Measurements from ENCODE around the gene PCK2.

The PCK2 gene

DNA sequence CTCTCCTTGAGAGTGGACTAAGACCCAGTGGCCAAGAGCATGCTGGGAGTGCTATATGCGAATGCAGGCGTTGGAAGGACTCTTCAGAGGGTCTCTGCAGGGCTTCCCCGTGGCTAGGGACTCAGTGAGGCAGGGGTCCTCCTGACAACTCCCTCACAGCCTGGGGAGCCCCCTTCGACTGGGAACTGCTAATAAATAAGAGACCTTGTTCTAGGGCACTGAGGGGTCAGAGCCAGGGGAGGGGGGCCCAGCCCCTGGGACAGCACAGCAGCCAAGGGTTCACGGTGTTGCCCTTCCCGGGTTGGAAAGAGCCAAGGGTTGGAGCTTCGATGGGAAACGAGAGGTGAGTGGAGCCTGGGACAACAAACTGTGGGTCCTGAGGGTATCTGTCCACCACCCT is 28.7 kb upstream of the PCK2 start:
- Histone ChIP-seq H3K36me3 (no peaks in the 10 kb centered on the region), H3K4me1 (peaks cover 0 to 23% (median 8%) of the 10 kb centered on the region in 10 experiments; a peak in 11 of 20 replicates), H3K9me3 (replicated peaks in 1 of 11) (no peaks in the 10 kb centered on the region), H3K27me3 (no peaks in the 10 kb centered on the region), H3K27ac (no peak overlapping the region), H4K20me1 (no peaks in the 10 kb centered on the region; a peak in 1 of 22 replicates), H3K9ac (no peak overlapping the region), H3K4me2 (no peak overlapping the region), H3K4me3 (no peak overlapping the region)
- no peak for TF ChIP-seq Cebpa-rat (IDR thresholded peaks at IDR 0.05)

DNA sequence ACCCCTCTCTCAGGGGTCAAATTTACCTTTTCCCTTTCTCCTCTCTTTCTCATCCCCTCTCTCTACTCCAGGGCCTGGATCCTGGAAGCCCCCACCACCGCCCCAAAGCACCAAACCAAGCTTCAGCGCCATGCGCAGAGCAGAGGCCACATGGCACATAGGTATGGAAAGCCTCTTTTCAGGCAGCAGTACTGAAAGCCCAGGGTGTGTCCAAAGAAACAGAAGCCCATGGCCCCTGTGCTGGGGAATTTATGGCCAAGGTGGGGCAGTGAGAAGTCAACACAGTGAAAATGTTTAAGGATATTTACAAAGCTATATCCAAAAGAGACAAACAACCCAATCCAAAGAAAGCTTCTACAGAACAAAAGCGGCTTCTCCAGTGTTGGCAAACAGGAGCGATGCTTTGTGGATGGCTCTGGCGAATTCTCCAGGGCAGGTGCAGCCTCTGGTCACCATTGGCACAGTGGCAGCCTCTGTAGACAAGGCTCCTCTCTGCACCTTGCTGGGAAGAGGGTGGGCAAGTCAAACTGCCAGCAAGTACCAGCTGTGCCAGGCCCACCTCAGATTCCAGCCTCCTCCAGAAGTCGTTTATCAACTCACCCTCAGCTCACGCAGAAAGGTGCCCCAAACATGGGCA is 27.5 kb upstream of the PCK2 start:
- Histone ChIP-seq H3K9me3 (replicated peaks in 1 of 11) (no peaks in the 10 kb centered on the region), H3K9ac (no peak overlapping the region), H3K27ac (no peak overlapping the region), H4K20me1 (no peaks in the 10 kb centered on the region; a peak in 1 of 22 replicates), H3K4me2 (no peak overlapping the region), H3K4me1 (peaks cover 0 to 23% (median 10%) of the 10 kb centered on the region in 10 experiments; a peak in 11 of 20 replicates), H3K36me3 (no peaks in the 10 kb centered on the region), H3K27me3 (no peaks in the 10 kb centered on the region), H3K4me3 (no peak overlapping the region)
- TF ChIP-seq Cebpa-rat (IDR thresholded peaks at IDR 0.05) = no peak

DNA sequence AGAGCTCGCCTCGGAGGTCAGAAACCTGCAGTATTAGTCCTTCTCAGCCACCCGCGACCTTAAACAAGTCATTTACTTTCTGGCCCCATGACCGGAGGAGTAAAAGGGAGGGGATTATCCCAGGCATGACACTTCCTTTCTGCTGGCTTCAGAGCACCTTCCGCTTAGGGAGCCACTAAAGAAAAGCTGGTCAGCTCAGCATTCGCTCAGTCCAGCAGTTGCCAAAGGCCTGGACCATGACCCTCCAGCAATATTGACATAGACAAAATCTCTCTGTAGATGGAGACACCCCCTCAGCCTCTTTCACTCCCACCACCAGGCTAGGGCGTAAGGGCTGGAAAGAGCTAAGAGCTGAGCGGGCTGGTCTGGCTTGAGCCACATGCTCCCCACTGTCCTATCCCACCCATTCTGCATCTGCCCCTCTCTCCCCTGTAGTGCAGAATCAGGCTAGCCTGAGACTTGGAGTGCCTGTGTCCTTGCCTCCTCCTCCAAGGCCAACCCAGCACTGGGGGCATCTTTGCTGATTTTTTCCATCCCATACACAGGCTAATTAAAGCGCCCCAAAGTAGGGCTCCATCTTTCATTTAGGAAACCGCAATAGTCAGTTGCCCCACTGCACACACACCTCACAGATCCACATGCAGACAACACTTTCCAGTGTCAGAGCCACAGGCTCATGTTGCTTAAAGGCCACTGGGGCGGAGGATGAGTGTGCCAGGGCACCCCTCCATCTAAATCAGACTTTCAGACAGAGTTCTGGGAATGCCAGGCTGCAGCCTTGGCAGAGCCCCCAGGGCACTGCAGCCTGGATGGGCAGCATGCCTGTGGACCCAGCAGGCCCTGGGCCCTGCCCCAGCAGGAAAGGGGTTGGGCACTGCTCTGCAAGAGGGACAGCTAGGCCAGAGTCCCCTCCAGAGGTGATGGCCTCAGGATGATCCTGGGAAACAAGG is 26.7 kb upstream of the PCK2 start:
- peaks cover 0 to 26% (median 11%) of the 10 kb centered on the region in 10 experiments; a peak in 12 of 20 replicates for H3K4me1 ChIP-seq
- H3K9me3 ChIP-seq (replicated peaks in 1 of 11) = no peaks in the 10 kb centered on the region
- no peak for TF ChIP-seq Cebpa-rat (IDR thresholded peaks at IDR 0.05)
- H3K27me3 ChIP-seq = no peaks in the 10 kb centered on the region
- no peak overlapping the region for H3K27ac ChIP-seq
- no peak overlapping the region for H3K4me3 ChIP-seq
- no peaks in the 10 kb centered on the region for H3K36me3 ChIP-seq
- peak overlapping the region in 1 of 11 experiments; percentile 16; a peak in 1 of 22 replicates for H3K4me2 ChIP-seq
- H3K9ac ChIP-seq = no peak overlapping the region
- H4K20me1 ChIP-seq = no peaks in the 10 kb centered on the region; a peak in 1 of 22 replicates

DNA sequence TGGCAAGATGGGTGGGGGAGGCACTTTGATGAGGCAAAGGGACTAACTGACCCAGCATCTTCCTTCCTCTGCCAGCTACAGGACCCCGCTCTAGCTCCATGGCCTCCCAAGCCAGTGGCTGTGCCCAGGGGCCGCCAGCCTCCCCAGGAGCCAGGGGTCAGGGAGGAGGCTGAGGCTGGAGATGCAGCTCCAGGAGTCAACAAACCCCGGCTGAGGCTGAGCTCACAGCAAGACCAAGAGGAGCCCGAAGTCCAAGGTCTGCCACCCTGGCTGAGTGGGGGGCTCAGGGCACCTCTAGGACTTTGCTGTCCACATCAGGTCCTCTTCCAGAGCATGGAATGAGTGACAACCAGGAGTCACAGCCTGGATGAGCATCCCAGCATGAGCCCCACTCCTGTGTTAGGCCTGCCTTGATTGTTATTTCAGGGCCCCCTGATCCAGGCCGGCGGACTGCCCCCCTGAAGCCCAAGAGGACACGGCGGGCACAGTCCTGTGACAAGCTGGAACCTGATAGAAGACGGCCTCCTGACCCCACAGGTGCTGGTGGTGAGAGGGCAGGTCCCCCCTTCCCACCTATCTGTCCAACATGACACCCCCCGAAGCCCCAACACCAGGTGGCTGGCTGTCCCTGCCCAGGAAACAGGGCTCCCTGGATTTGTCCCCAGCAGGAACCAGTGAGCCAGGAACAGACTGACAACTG is 25.2 kb upstream of the PCK2 start:
- TF ChIP-seq Cebpa-rat (IDR thresholded peaks at IDR 0.05) = no peak
- Histone ChIP-seq H3K9ac (no peak overlapping the region), H3K36me3 (no peaks in the 10 kb centered on the region), H3K4me2 (peak overlapping the region in 5 of 11 experiments; percentile 4 to 30 (median 12); a peak in 3 of 22 replicates), H4K20me1 (no peaks in the 10 kb centered on the region; a peak in 1 of 22 replicates), H3K4me1 (peaks cover 0 to 32% (median 17%) of the 10 kb centered on the region in 10 experiments; a peak in 12 of 20 replicates), H3K9me3 (replicated peaks in 1 of 11) (no peaks in the 10 kb centered on the region), H3K4me3 (no peak overlapping the region), H3K27me3 (no peaks in the 10 kb centered on the region), H3K27ac (no peak overlapping the region)

DNA sequence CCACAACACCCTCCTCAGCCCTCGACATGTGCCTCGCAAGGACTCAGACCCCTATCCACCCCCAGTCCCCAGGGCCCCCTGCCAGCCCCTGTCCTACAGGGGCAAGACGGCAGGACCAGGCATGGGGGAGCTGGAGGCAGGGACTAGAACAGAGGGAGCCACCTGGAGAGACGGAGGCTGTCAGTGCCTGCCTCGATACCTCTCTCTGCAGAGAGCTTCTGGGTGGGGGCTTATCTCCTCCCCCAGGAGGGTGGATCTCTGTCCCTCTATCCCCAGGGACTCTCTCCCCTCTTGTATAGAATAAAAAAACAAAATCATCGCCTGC is 24.7 kb upstream of the PCK2 start:
- Histone ChIP-seq H3K4me2 (no peak overlapping the region), H3K27me3 (no peaks in the 10 kb centered on the region), H3K9ac (no peak overlapping the region), H4K20me1 (no peaks in the 10 kb centered on the region; a peak in 1 of 22 replicates), H3K4me3 (no peak overlapping the region), H3K4me1 (peaks cover 0 to 32% (median 16%) of the 10 kb centered on the region in 10 experiments; a peak in 12 of 20 replicates), H3K9me3 (replicated peaks in 1 of 11) (no peaks in the 10 kb centered on the region), H3K36me3 (no peaks in the 10 kb centered on the region), H3K27ac (no peak overlapping the region)
- TF ChIP-seq Cebpa-rat (IDR thresholded peaks at IDR 0.05) = no peak

DNA sequence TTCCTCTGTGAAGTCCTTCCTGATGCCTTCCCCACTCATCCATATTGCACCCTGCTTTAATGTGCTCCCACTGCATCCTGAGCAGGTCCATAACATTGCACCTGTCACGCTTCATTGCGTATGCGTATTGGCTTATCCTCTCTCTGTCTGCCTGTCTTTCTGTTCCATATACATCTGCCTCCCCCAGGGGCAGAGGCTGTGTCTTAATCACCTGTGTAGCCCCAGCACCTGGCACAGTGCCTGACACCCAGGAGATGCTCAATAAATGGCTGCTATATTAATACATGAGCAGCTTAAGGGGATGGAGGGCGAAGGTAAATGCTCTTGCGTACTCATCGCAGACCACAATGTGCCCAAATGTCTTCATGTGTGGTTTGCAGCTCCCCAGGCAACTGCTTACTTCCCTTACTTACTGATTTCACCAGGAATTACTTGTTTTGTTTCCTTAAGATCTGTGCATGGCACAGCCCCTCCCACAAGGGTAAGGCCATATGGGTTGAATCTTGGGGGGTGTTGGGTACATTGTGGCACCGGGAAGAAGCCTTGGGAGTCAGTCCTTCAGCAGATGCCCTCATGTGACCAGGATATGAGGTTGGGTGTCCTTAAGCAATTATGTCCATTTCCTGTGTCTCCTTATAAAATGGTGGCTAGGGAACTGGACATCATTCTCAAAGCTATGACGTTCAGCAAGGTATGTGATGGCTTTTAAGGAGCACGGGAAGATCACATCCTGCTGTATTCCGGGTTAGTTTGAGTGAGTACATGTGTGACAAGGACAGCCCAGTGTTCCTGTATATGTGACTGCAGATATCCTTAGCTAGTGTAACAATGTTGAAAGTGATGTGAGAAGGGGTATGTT is 23.6 kb upstream of the PCK2 start:
- Histone ChIP-seq H3K27me3 (no peaks in the 10 kb centered on the region), H3K4me2 (no peak overlapping the region; a peak in 1 of 22 replicates), H3K27ac (no peak overlapping the region), H3K9me3 (replicated peaks in 1 of 11) (no peaks in the 10 kb centered on the region), H4K20me1 (no peaks in the 10 kb centered on the region), H3K4me3 (no peak overlapping the region), H3K4me1 (peaks cover 0 to 32% (median 16%) of the 10 kb centered on the region in 10 experiments; a peak in 14 of 20 replicates), H3K36me3 (no peaks in the 10 kb centered on the region), H3K9ac (no peak overlapping the region)
- TF ChIP-seq Cebpa-rat (IDR thresholded peaks at IDR 0.05) = no peak

DNA sequence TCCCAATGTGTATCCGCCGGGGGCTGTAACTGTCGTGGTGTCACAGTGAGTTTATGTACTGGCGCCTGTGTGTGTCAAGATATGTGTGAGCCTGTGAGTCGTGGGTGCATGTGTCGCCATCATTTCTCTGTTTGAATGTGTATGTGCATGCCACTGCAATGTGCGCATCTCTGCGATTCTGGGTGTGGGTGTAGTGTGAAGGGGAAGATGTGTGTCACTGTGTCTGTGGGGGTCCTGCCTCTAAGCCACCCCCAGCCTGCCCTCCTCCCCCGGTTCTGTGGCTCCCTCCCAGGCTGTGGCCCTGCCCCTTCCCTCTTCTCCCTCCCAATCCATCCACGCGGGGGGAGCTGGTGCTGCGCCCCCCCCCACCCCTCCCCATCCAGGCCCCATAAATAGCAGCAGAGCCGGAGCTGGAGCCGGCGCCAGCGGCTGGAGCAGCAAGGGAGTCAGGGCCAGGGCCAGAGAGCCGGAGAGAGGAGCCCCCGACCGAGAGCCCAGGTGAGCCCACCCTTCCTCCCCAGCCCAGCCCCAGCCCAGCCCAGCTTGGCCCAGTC is 22.9 kb upstream of the PCK2 start, which contains the start of gene CPNE6:
Gene CPNE6, plus strand, starts transcription at position 419 of the 554 bp plus-strand sequence. CDS start 1,375 bp downstream, outside the sequence.
- Histone ChIP-seq H3K36me3 (no peaks in the 10 kb centered on the region), H3K9ac (no peak within 1 kb of the TSS), H3K4me3 (no peak within 1 kb of the TSS), H3K27ac (no peak within 1 kb of the TSS), H3K9me3 (replicated peaks in 1 of 11) (no peaks in the 10 kb centered on the region), H3K4me1 (peaks cover 0 to 32% (median 16%) of the 10 kb centered on the region in 10 experiments; a peak in 14 of 20 replicates), H3K4me2 (peak within 1 kb of the TSS in 3 of 11 experiments; percentile 31 to 45 (median 44); a peak in 4 of 22 replicates), H3K27me3 (no peaks in the 10 kb centered on the region), H4K20me1 (no peaks in the 10 kb centered on the region)
- TF ChIP-seq Cebpa-rat (IDR thresholded peaks at IDR 0.05) = no peak

DNA sequence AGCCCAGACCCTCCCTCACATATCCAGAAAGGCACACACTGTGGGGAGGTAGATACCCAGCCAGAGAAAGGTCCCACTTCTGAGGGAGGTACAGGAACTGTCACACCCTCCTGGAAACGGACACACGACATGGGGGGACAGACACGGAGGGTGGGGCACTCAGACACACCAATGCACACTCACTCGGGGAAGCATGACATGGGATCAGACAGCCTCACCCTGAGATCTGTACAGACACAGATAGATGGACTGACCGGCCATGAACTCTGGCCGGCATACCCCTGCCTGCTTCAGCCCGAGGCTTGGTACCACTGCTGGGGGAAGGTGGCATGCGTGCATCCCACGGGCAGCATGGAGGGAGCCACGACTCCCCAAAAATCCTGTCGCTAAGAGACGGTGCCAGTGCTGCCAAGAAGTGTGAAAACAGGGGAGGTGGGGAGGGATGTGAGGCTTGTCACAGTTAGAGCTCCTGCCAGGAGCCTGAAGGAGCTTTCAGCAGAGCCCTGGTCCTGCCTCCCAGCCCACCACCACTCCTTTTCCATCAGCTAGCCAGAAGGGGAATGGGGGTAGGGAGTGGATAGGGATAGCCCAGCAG is 22.2 kb upstream of the PCK2 start:
- Histone ChIP-seq H3K4me2 (0 out of 22 replicates have a peak overlapping the region, but pooled peaks of 1 of the 11 experiments have one; percentile 45), H3K4me3 (no peak overlapping the region), H3K9me3 (replicated peaks in 1 of 11) (no peaks in the 10 kb centered on the region), H3K27me3 (no peaks in the 10 kb centered on the region), H4K20me1 (no peaks in the 10 kb centered on the region), H3K9ac (no peak overlapping the region), H3K36me3 (no peaks in the 10 kb centered on the region), H3K4me1 (peaks cover 0 to 32% (median 16%) of the 10 kb centered on the region in 10 experiments; a peak in 14 of 20 replicates), H3K27ac (no peak overlapping the region)
- TF ChIP-seq Cebpa-rat (IDR thresholded peaks at IDR 0.05) = no peak

Measured in BLaER1 treated with 17β-estradiol and CSF1 and Interleukin-3, amounts not matched to agents 10 nM and 100 nM (cell line).